ENCODE measurements around the gene KCTD14.

GRCh38 chr11:78025378-78025777 lies 2.3 kb upstream of the KCTD14 start:
- TF ChIP-seq CTCF (IDR thresholded peaks at IDR 0.05), result no peak
- TF ChIP-seq POLR2A (IDR thresholded peaks at IDR 0.05), result no peak

Data from ovary (tissue), 3 donors.